HG02610 (cell line): Measurements from ENCODE around the gene RTF2.

ENCODE experiments used
- ATAC-seq: cut with Tn5 transposase; IDR thresholded peaks from one replicate; pipeline ENCODE4 v1.9.1; 2021; ENCODE audit warnings: mild to moderate bottlenecking, moderate library complexity; ENCODE audit not compliant: unreplicated experiment

The RTF2 gene, protein sequence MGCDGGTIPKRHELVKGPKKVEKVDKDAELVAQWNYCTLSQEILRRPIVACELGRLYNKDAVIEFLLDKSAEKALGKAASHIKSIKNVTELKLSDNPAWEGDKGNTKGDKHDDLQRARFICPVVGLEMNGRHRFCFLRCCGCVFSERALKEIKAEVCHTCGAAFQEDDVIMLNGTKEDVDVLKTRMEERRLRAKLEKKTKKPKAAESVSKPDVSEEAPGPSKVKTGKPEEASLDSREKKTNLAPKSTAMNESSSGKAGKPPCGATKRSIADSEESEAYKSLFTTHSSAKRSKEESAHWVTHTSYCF

DNA sequence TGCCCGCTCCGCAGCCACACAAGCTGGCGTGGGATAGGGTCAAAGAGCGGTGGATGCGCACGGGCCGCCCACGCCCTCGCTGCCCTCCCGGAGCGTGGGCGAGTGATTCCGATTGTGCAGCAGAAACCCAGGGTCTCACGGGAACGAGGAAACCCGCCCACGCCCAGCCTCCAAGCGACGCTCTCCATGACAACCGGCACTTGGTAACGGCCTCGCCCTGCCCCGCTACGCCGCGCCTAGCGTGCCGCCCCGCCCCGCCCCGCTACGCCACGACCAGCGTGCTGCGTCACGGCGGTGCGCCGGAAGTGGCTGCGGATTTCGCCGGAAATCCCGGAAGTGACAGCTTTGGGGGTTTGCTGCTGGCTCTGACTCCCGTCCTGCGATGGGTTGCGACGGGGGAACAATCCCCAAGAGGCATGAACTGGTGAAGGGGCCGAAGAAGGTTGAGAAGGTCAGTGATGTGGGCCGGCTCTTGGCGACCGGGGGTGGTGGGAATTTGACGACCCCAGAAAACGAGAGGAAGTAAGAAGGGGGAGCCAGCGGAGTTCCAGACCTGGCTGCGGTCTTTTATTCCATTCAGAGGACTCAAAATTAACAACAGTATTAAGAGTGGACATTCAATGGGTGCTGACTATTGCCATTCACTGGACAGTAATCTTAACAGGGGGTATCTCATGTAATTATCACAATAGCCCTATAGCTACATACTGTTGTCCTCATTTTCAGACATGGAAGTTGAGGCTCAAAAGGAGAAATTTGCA lies at the start of gene RTF2:
Gene RTF2, plus strand, starts transcription at position 312 of the 761 bp plus-strand sequence. Its CDS starts 71 bp downstream, at position 383.
- peak; percentile 97 for ATAC-seq

DNA sequence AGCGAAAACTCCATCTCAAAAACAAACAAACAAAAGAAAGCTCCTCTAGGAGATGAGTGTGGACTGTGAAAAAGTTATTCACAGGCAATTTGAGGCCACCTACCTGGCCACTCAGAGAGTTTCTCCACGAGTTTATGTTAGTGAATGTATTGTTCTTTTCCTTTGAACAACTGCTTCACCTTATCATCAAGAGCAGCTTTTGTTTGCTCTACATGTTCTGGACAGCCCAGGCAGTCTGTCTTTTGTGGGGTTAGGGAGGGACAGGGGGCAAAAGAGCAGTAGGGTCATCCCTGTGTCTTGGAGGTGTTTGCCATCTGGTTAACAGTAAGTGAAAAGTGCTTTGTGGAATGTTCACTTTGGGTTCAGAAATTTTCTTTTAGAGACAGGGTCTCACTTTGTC lies 48.4 kb upstream of the RTF2 start:
- no peak for ATAC-seq

GRCh38 chr20:56420940-56421688 lies 47.3 kb upstream of the RTF2 start:
- no peak for ATAC-seq

GRCh38 chr20:56422076-56422823 lies 46.2 kb upstream of the RTF2 start:
- ATAC-seq, result no peak

- ATAC-seq, result no peak
Observed at GRCh38 chr20:56422824-56423189, 45.6 kb upstream of the RTF2 start.

DNA sequence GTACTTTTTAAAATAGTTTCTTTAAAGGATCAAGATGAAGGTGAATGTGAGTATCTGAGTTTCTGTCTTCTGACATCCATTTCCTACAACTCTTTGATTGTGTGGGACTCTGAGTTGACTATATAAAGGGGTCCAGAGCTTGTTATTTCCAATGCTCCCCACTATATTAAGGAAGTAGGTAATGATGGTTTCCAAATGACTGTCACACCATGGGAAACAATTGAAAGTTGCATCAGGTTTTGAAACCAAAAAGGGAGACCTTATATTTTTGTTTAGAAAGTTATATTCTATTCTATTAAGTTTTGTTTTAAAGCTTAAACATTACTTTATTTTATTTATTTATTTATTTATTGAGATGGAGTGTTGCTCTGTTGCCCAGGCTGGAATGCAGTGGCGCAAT lies 45.2 kb upstream of the RTF2 start:
- no peak for ATAC-seq

GRCh38 chr20:56423886-56424285 lies 44.5 kb upstream of the RTF2 start:
- no peak for ATAC-seq

DNA sequence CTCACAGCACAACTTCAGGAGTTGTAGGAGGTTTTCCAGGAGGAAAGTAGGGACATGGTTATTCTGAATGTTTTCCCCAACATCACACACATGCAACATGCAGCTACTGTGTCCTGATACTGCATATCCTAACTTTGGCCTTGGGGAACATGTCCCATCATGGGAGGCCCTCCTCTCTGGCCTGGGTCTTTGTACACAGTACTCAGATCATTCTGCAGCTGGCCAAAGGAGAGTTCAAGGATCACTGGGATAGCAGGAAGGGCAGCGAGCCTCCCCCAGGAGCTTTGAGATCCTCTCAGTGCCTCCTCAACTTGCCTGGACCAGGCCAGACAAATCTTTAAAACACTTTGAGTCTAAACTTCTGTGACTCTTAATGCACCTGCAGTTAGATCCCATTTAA lies 43.5 kb upstream of the RTF2 start:
- ATAC-seq, result no peak

GRCh38 chr20:56426026-56426425 lies 42.4 kb upstream of the RTF2 start:
- no peak for ATAC-seq

- no peak for ATAC-seq
Observed at GRCh38 chr20:56426926-56427325, 41.5 kb upstream of the RTF2 start.

- ATAC-seq, result no peak
Observed at GRCh38 chr20:56427797-56428196, 40.6 kb upstream of the RTF2 start.

DNA sequence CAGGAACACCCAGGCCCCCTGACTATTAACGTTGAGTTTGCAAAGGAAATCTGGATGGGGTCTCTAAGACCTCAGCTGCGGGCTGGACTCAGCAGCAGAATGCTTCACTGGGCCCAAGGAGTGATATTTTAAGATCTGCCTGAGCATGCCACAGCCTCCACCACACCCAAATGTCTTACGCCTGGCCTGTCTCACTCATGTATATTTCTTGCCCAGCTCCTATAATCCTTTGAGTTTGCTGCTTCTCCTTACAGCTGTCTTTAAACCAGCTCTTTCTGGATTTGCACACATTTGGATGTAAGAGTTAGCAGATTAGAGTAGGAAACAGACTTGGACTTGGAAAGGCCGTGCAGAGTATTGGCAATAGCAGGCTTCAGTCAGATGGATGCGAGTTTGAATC lies 40.0 kb upstream of the RTF2 start:
- ATAC-seq, result no peak

DNA sequence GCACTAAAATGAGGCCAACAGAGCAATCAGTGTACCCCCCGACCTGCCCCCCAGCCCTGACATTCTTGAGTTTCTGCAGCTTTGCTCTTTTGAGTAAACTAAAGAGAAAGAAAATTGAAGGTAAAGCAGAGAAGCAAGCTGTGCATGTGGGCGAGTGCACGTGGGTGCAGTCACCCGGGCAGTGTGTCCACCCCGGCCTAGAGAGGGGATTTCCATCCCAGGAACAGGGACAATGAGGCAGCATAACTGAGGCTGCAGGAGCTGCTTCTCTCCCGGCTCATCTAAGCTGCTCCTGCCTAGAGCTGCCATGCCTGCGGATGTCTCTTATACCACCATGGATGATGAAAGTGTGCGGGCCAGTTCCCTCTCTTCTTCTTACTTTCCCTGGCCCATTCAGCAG lies 39.5 kb upstream of the RTF2 start:
- no peak for ATAC-seq

DNA sequence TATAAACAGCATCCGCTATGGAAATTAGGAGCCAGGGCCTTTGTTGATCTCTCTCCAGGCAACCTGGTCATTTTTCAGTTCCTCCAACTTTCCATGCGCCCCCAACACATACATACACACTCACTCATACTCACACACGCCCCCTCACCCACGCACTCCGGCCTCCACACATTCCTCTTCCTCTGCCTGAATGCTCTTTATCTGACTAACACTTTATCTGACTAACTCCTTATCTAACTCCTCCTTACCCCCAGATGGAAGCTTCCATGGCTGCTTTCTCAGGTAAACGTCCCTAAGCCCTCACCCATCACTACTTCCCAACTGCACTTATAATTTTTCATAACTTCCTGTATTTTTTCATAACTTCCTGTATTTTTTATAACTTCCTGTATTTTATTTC lies 38.9 kb upstream of the RTF2 start:
- ATAC-seq, result no peak

DNA sequence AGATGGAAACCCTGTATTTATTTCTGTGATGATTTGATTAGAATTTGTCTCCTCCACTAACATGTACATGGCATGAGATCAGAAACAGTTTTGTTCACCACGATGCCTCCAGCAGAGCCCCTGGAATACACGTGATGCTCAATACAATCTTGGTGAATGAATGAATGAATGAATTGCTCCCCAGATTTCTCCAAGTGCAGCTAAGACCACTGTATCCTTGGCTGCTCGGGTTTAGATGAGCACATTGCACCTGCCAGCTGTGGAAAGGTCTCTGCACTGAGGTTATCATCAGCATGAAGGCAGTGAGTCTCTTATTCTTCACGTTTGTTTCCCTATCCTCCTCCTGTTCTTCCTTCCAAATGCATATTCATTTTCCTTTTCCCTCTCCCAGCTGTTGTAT lies 38.5 kb upstream of the RTF2 start:
- ATAC-seq, result no peak

DNA sequence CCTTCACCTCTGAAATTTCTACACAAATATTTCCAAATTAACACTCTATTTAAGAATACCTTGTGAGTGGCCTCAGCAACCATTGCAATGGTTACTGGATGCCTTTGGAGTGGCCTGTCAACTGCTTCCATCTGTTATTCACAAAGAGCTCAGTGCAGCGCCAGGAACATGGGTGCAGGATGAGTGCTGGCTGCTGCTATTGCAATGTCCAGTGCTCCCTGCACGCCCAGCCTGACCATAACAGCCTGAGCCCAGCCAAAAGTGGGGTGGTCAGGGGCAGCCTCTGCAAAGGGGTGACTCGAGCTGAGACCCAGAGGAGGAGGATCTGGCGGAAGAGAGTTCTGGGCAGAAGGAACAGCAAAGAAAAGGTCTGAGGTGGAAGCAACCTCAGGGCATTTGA lies 38.0 kb upstream of the RTF2 start:
- no peak for ATAC-seq

DNA sequence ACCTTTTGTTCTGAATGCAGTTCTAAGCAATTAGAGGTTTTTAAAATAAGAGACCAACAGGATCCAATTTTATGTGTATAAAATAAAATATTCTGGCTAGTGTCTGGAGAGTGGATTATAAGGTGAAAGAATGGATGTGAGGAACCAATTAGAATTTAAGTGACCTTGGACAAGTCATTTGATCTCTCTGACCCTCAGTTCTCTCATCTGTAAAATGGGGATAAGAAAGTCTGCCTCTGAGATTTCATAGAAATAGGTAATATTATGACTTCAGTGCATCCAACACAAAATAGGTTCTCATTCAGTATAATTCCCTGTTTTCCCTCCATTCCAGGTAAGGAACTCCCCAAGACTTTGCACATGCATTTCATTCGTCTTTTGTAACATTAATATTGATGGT lies 37.5 kb upstream of the RTF2 start:
- no peak for ATAC-seq

DNA sequence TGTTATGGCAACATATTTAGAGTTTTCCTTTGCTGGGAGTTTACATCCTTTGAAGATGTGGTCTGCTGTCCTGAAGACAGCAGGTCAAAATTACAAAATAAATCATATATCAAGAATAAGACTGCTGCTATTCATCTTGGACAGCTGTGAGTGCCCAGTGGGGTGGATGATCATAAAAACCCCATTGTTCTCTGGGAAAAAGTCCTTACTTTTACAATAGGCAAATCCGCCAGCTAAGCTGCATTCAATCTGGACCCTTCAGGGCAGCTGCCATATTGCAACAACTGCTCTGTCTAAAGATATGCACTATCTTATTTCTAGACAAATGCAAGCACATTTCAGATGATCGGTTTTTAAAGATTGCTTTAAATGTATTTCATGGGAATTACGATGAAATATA lies 37.0 kb upstream of the RTF2 start:
- ATAC-seq, result no peak

GRCh38 chr20:56433221-56433879 lies 35.1 kb upstream of the RTF2 start:
- no peak for ATAC-seq

GRCh38 chr20:56433880-56434255 lies 34.6 kb upstream of the RTF2 start:
- no peak for ATAC-seq
